K562 (cell line): ENCODE data around the gene NCAPD2. TPM values are rescaled to one million over a fixed set of nuclear protein-coding genes. Genes with fewer than 3 reads are reported as not detected.
A peak's percentile ranks its signal among the peaks of the same experiment; 100 is the strongest.

Experiments used
- ATAC-seq: fragments of 200-7000 bp; cut with Tn5 transposase; 3 replicates; pipeline ENCODE4 v1.9.1; 2020; ENCODE audit warnings: moderate library complexity
- BruUV-seq: library from RNA; stranded (reverse); fragments of 400-500 nt; replicated peaks from 2 replicates; lab custom pipeline; 2021; lab: Mats Ljungman, UMichigan
- CTCF ChIA-PET: fragments of 300-600 bp; formaldehyde crosslinking; extraction: SDS; loops from one replicate; lab custom pipeline; 2021; ENCODE audit warnings: low intra/inter-chr PET ratio; lab: Yijun Ruan, JAX
- POLR2A ChIA-PET: fragments of 300-600, 350-650 bp; sonication (Branson Sonifier 250); formaldehyde crosslinking; extraction: SDS; loops from one replicate; lab custom pipeline; 2021; ENCODE audit warnings: antibody characterized with exemption, inconsistent platforms; lab: Yijun Ruan, JAX
- DNase-seq, 4 experiments: peaks; one replicate each; pipeline versions ENCODE4 v3.0.0 to v3.0.0-alpha.2; 2011 to 2018; ENCODE audit warnings: low spot score in 3 of 4, mixed read lengths in 3 of 4; ENCODE audit errors: extremely low read depth in 1 of 4
- FAIRE-seq: peaks from 2 replicates; lab custom pipeline; 2011; peaks lifted over from hg19 to GRCh38; lab: Jason Lieb, UNC
- H2AFZ ChIP-seq: 2 replicates; pipeline ENCODE4 v1.6.0; 2011; ENCODE audit warnings: low read depth, low read length, control low read depth, inconsistent platforms
- H3K27ac ChIP-seq: fragments of 200-600 bp; 3 replicates; pipeline ENCODE4 v1.8.0; 2011; ENCODE audit warnings: low read depth, mild to moderate bottlenecking, control low read depth, inconsistent platforms, low read length, moderate library complexity, mixed read lengths; ENCODE audit errors: extremely low read depth
- H3K27me3 ChIP-seq, 2 experiments: fragments of 300-600 bp in 1 of 2; 2 replicates in 1 of 2; 3 replicates in 1 of 2; pipeline versions ENCODE4 v1.6.0 to v1.8.0; 2011; ENCODE audit warnings: inconsistent platforms in 2 of 2, low read length in 2 of 2, mild to moderate bottlenecking in 1 of 2, mixed read lengths in 1 of 2, moderate library complexity in 1 of 2; ENCODE audit not compliant: control insufficient read depth in 2 of 2, insufficient read depth in 2 of 2
- H3K36me3 ChIP-seq: fragments of 300-600 bp; 3 replicates; pipeline ENCODE4 v1.8.0; 2011; ENCODE audit warnings: mild to moderate bottlenecking, low read length, inconsistent platforms; ENCODE audit not compliant: control insufficient read depth, insufficient read depth
- H3K4me1 ChIP-seq, 2 experiments: fragments of 200-600 bp in 1 of 2; replicated peaks in 1 of 2; 2 replicates in 1 of 2; 3 replicates in 1 of 2; pipeline versions ENCODE4 v1.5.1 to v1.8.0; 2011; ENCODE audit warnings: inconsistent platforms in 2 of 2, low read length in 2 of 2, mild to moderate bottlenecking in 1 of 2, mixed read lengths in 1 of 2, moderate library complexity in 1 of 2; ENCODE audit not compliant: control insufficient read depth in 2 of 2, insufficient read depth in 2 of 2
- H3K4me2 ChIP-seq: 2 replicates; pipeline ENCODE4 v1.6.1; 2011; ENCODE audit warnings: low read length, control low read depth, inconsistent platforms, mixed read lengths; ENCODE audit not compliant: insufficient read depth
- H3K4me3 ChIP-seq: fragments of 200-600 bp; sonication (generic), shearing (Covaris generic); 2 replicates; pipeline ENCODE4 v1.5.1; 2016; ENCODE audit warnings: control low read depth, inconsistent platforms
- H3K79me2 ChIP-seq: fragments of 200-600 bp; 3 replicates; pipeline ENCODE4 v1.8.0; 2011; ENCODE audit warnings: low read length, inconsistent platforms; ENCODE audit not compliant: control insufficient read depth, insufficient read depth
- H3K9ac ChIP-seq, 2 experiments: 2 replicates each; pipeline versions ENCODE4 v1.6.0 to v1.6.1; 2011; ENCODE audit warnings: low read depth in 2 of 2, low read length in 2 of 2, control low read depth in 1 of 2, inconsistent platforms in 1 of 2, mild to moderate bottlenecking in 1 of 2, mixed read lengths in 1 of 2; ENCODE audit not compliant: insufficient read depth in 1 of 2
- H3K9me1 ChIP-seq: one replicate; pipeline ENCODE4 v1.6.0; 2011; ENCODE audit warnings: inconsistent platforms, mild to moderate bottlenecking, low read length, moderate library complexity; ENCODE audit not compliant: control insufficient read depth, insufficient read depth
- H3K9me3 ChIP-seq: replicated peaks from 2 replicates; pipeline ENCODE4 v1.5.1; 2011; ENCODE audit warnings: low read depth, low read length, inconsistent platforms; ENCODE audit not compliant: control insufficient read depth, insufficient read depth
- H4K20me1 ChIP-seq: replicated peaks from 2 replicates; pipeline ENCODE4 v1.6.1; 2011; ENCODE audit warnings: low read length, inconsistent platforms, mixed read lengths; ENCODE audit not compliant: control insufficient read depth, insufficient read depth
- CBX8 ChIP-seq: fragments of 200-600 bp; sonication (generic); IDR thresholded peaks from 2 replicates; pipeline ENCODE4 v1.6.1; 2012; ENCODE audit warnings: borderline replicate concordance, mixed run types, low read depth, mild to moderate bottlenecking, moderate library complexity, mixed read lengths, low read length, control low read depth, inconsistent platforms; ENCODE audit not compliant: poor library complexity, severe bottlenecking; ENCODE audit errors: extremely low read depth
- CTBP1 ChIP-seq: fragments of 450-650 bp; IDR thresholded peaks from 2 replicates; pipeline ENCODE4 v1.6.1; 2016; ENCODE audit warnings: borderline replicate concordance
- EHMT2 ChIP-seq: fragments of 450-650 bp; IDR thresholded peaks from 2 replicates; pipeline ENCODE4 v1.6.1; 2018; ENCODE audit warnings: antibody characterized with exemption
- FOSL1 ChIP-seq: fragments of 200-800 bp; sonication (Bioruptor generic); conservative IDR thresholded peaks from 2 replicates; pipeline ENCODE4 v1.6.1; 2016; ENCODE audit warnings: missing genetic modification characterization, missing compliant biosample characterization
- KDM4B ChIP-seq, 2 experiments: fragments of 450-650 bp in 1 of 2; sonication (generic) in 1 of 2; IDR thresholded peaks; 2 replicates each; pipeline ENCODE4 v1.6.1; 2016 to 2017; ENCODE audit warnings: borderline replicate concordance in 2 of 2, antibody characterized with exemption in 1 of 2, low read depth in 1 of 2, mild to moderate bottlenecking in 1 of 2
- POLR3A ChIP-seq: IDR thresholded peaks from 2 replicates; pipeline ENCODE4 v1.6.1; 2011; ENCODE audit warnings: borderline replicate concordance, mild to moderate bottlenecking, moderate library complexity; ENCODE audit not compliant: insufficient read length, insufficient read depth; ENCODE audit errors: extremely low read depth
- SIN3A ChIP-seq, 2 experiments: fragments of 150-350 bp in 1 of 2; IDR thresholded peaks; 2 replicates each; pipeline ENCODE4 v1.6.1; 2011 to 2016; ENCODE audit warnings: borderline replicate concordance in 2 of 2, low read depth in 2 of 2, low read length in 2 of 2, mild to moderate bottlenecking in 2 of 2, moderate library complexity in 2 of 2; ENCODE audit not compliant: control insufficient read depth in 1 of 2
- SIX5 ChIP-seq, 2 experiments: IDR thresholded peaks; 2 replicates each; pipeline ENCODE4 v1.6.1; 2011; ENCODE audit warnings: low read length in 2 of 2, borderline replicate concordance in 1 of 2, low read depth in 1 of 2, mild to moderate bottlenecking in 1 of 2, moderate library complexity in 1 of 2; ENCODE audit not compliant: insufficient read depth in 1 of 2
- SNRNP70 ChIP-seq: fragments of 200-400 bp; formaldehyde crosslinking; optimal IDR thresholded peaks from 2 replicates; pipeline ENCODE3; 2017; ENCODE audit warnings: low read depth, low read length
- TAF15 ChIP-seq: fragments of 200-400 bp; formaldehyde crosslinking; IDR thresholded peaks from 2 replicates; pipeline ENCODE4 v1.6.1; 2017; ENCODE audit warnings: mild to moderate bottlenecking, low read depth, low read length, moderate library complexity
- ZNF589 ChIP-seq: fragments of 200-800 bp; sonication (Bioruptor generic); IDR thresholded peaks from 2 replicates; pipeline ENCODE4 v1.6.1; 2016; ENCODE audit warnings: low read depth, missing genetic modification characterization, missing compliant biosample characterization
- ZSCAN29 ChIP-seq: fragments of 450-650 bp; IDR thresholded peaks from 2 replicates; pipeline ENCODE4 v1.6.1; 2017
- WGBS: fragments of 100-300 bp; shearing (Covaris generic); methylation state at CpG from one replicate; pipeline ENCODE4 v1.1.6; 2016; ENCODE audit warnings: low coverage, mixed read lengths; ENCODE audit not compliant: insufficient coverage; ENCODE audit errors: missing lambda C conversion rate; 5-methylcytosine and 5-hydroxymethylcytosine counted together
- in situ Hi-C: fragments of 300-500 bp; cut with MboI; formaldehyde crosslinking; loops from 4 replicates; pipeline ENCODE4 v1.15.0; 2018; ENCODE audit warnings: inconsistent platforms, mixed read lengths
- intact Hi-C: fragments of 100-400 bp; cut with micrococcal nuclease; formaldehyde crosslinking; loops from 2 replicates; pipeline ENCODE4 v1.14.2; 2022
- polyA plus RNA-seq, 8 experiments: library from polyadenylated mRNA; depleted of rRNA in 4 of 8; stranded (reverse) in 5 of 8; unstranded in 3 of 8; fragments of >200 nt; fragmentation: Nextera tagmentation in 2 of 8; fragmentation: Illumina TruSeq in 1 of 8; extraction: Ambion mirVana in 2 of 8; extraction: Trizol in 1 of 8; gene quantifications; 2 replicates each; pipeline versions ENCODE4 v1.2.1 to v1.2.3, GENCODE V29; 2011 to 2014; ENCODE audit warnings: inconsistent platforms in 1 of 8, missing spikeins in 1 of 8
- total RNA-seq, 7 experiments: library from RNA; depleted of rRNA in 6 of 7; stranded (reverse); fragments of >200 nt in 6 of 7; fragmentation: Illumina TruSeq in 2 of 7; extraction: Trizol in 2 of 7; gene quantifications; 2 replicates each; pipeline versions ENCODE4 v1.2.1 to v1.2.3, GENCODE V29; 2011 to 2021; ENCODE audit warnings: low replicate concordance in 1 of 7

Gene NCAPD2
- total and polyA plus RNA-seq, 9 of the 15 experiments (the other 6 are each of a cell fraction or from before 2014, with no cell fraction given) = 16.9 to 93.7 (median 68.3) TPM

GRCh38 chr12:6534945-6535696 lies 41.2 kb downstream of the NCAPD2 start:
- ATAC-seq (peak; percentile 4), FAIRE-seq (no peak), DNase-seq (peak; percentile 57 to 73 (median 66))
- Histone ChIP-seq H3K4me2 (peak overlapping the region; percentile 93), H3K36me3 (peaks cover 63% of the 10 kb centered on the region), H2AFZ (no peak overlapping the region), H3K27me3 (no peaks in the 10 kb centered on the region), H3K79me2 (peaks cover 63% of the 10 kb centered on the region), H3K27ac (peak overlapping the region; percentile 87), H3K4me3 (peak overlapping the region; percentile 84), H3K9me3 (no peaks in the 10 kb centered on the region), H3K9me1 (no peaks in the 10 kb centered on the region), H4K20me1 (peaks cover 38% of the 10 kb centered on the region), H3K9ac (peak overlapping the region; percentile 84 to 100), H3K4me1 (peaks cover 40 to 69% of the 10 kb centered on the region in 2 experiments; a peak in 4 of 5 replicates)
- ChIA-PET CTCF (no interaction called here), POLR2A (interaction anchor here (0.6 to 2.6 kb wide), 15 partner anchors 8 to 317 kb away, joined by 3 to 20 read pairs (median 3); partner anchors contain the start of genes CDCA3, MRPL51, USP5 and VAMP1)
- WGBS = under 1% methylated on average over 25 of the region's 52 CpGs
- intact Hi-C loops (loop anchor here (2.0 to 10.0 kb wide), 2 partner anchors 40 to 210 kb away; partner anchors contain the start of gene NCAPD2), in situ Hi-C loops (no loop called here)
- BruUV-seq = no TSS peak
- peak; percentile 19 to 60; a peak in 1 of 4 replicates for TF ChIP-seq SIN3A (IDR thresholded peaks at IDR 0.05; ENCODE audit: borderline replicate concordance in 2 of 2, control insufficient read depth in 1 of 2, low read depth in 2 of 2, low read length in 2 of 2)
- TF ChIP-seq ZSCAN29 = no peak
- no peak for TF ChIP-seq ZNF589 (CRISPR knock-in tag)
- TF ChIP-seq TAF15 = 0 out of 2 replicates have a peak, but pooled peaks have one; percentile 55
- TF ChIP-seq KDM4B (IDR thresholded peaks at IDR 0.05; ENCODE audit: borderline replicate concordance in 2 of 2, low read depth in 1 of 2) = no peak
- no peak for TF ChIP-seq SIX5 (IDR thresholded peaks at IDR 0.05; ENCODE audit: borderline replicate concordance in 1 of 2, insufficient read depth in 1 of 2, low read depth in 1 of 2, low read length in 2 of 2)
- TF ChIP-seq EHMT2 = no peak
- TF ChIP-seq CTBP1 = peak; percentile 66; the same call in 1 of the 2 replicates
- TF ChIP-seq SNRNP70 = peak; percentile 84
- TF ChIP-seq CBX8 = no peak
- no peak for TF ChIP-seq POLR3A
- TF ChIP-seq FOSL1 (tag) = peak; percentile 41
